Parathyroid adenoma (tissue), 2 donors: Measurements from ENCODE around the gene FZR1.

Source experiments
- H2AFZ ChIP-seq: fragments of 300-600 bp; sonication (generic); one replicate; pipeline ENCODE4 v1.7.0; 2017; ENCODE audit warnings: antibody characterized with exemption, mild to moderate bottlenecking
- H3K27ac ChIP-seq: fragments of 300-600 bp; sonication (generic); one replicate; pipeline ENCODE4 v1.7.0; 2017
- H3K27me3 ChIP-seq: fragments of 300-600 bp; sonication (generic); one replicate; pipeline ENCODE4 v1.7.0; 2017; ENCODE audit warnings: low read length; ENCODE audit not compliant: control insufficient read depth, insufficient read depth
- H3K36me3 ChIP-seq: fragments of 300-600 bp; sonication (generic); one replicate; pipeline ENCODE4 v1.7.0; 2017; ENCODE audit warnings: low read length; ENCODE audit not compliant: control insufficient read depth, insufficient read depth
- H3K4me1 ChIP-seq: fragments of 300-600 bp; sonication (generic); one replicate; pipeline ENCODE4 v1.7.0; 2017; ENCODE audit warnings: control low read depth
- H3K4me2 ChIP-seq: fragments of 300-600 bp; sonication (generic); one replicate; pipeline ENCODE4 v1.7.0; 2017; ENCODE audit warnings: low read length
- H3K4me3 ChIP-seq: fragments of 300-600 bp; sonication (generic); one replicate; pipeline ENCODE4 v1.7.0; 2017; ENCODE audit warnings: low read depth, low read length
- H3K79me2 ChIP-seq: fragments of 300-600 bp; sonication (generic); one replicate; pipeline ENCODE4 v1.7.0; 2017; ENCODE audit warnings: control low read depth
- H3K9ac ChIP-seq: fragments of 300-600 bp; sonication (generic); one replicate; pipeline ENCODE4 v1.7.0; 2017; ENCODE audit warnings: mild to moderate bottlenecking
- H3K9me3 ChIP-seq: fragments of 300-600 bp; sonication (generic); one replicate; pipeline ENCODE4 v1.7.0; 2017; ENCODE audit warnings: low read length; ENCODE audit not compliant: control insufficient read depth
- TF ChIP-seq, protein P1 (sequence below): fragments of 300-600 bp; sonication (generic); IDR thresholded peaks from one replicate; pipeline ENCODE4 v1.7.0; 2017; ENCODE audit warnings: antibody characterized with exemption, mild to moderate bottlenecking
- donor health status: primary hyperparathyroidism.

Gene FZR1

DNA sequence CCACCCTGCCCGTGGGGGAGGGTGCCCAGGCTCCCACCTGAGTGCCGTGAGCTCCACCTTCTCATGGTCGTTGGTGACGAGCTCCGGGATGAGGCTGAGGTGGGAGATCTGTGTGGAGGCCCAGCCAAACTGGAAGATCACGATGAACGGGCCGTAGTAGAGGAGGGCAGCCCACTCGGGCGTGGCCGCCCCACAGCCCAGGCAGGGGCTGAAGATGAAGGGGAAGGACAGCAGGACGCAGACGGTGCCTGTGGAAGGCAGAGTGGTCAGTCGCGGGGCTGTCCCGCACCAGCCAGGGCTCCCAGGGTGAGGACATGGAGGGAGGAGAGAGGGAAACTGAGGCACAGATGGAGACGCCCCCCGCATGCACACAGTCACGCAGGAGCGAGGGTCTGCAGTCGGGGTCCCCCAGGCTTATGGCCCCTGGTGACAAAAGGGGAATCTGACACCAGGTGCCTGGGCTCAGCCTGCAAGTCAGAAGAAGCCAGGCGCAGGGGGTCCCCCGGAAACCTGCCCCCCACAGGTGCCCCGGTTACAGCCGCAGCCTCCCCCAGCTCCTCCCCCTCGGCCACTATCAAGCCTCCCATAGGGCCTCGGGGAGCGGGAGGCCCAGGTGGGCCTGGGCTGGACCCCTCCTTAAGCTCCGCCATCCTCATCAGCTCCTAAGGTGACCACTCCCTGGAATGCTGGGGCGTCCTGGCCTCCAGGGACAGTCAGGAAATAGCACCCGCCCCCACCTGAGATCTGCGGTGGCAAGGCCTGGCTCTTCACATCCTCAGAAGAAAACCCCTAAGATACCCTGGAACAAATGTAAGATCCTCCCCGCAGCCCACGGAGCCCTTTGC, 45.1 kb downstream of the FZR1 start:
- H3K36me3 ChIP-seq, result no peaks in the 10 kb centered on the region
- H3K4me3 ChIP-seq, result no peak overlapping the region
- no peak overlapping the region for H3K4me2 ChIP-seq
- peaks cover 2% of the 10 kb centered on the region for H3K79me2 ChIP-seq
- no peaks in the 10 kb centered on the region for H3K27me3 ChIP-seq
- TF ChIP-seq, protein P1, sequence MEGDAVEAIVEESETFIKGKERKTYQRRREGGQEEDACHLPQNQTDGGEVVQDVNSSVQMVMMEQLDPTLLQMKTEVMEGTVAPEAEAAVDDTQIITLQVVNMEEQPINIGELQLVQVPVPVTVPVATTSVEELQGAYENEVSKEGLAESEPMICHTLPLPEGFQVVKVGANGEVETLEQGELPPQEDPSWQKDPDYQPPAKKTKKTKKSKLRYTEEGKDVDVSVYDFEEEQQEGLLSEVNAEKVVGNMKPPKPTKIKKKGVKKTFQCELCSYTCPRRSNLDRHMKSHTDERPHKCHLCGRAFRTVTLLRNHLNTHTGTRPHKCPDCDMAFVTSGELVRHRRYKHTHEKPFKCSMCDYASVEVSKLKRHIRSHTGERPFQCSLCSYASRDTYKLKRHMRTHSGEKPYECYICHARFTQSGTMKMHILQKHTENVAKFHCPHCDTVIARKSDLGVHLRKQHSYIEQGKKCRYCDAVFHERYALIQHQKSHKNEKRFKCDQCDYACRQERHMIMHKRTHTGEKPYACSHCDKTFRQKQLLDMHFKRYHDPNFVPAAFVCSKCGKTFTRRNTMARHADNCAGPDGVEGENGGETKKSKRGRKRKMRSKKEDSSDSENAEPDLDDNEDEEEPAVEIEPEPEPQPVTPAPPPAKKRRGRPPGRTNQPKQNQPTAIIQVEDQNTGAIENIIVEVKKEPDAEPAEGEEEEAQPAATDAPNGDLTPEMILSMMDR, result no peak
- H3K4me1 ChIP-seq, result peaks cover 3% of the 10 kb centered on the region
- no peak overlapping the region for H3K27ac ChIP-seq
- H2AFZ ChIP-seq, result no peak overlapping the region
- no peak overlapping the region for H3K9ac ChIP-seq
- no peaks in the 10 kb centered on the region for H3K9me3 ChIP-seq

- no peak overlapping the region for H2AFZ ChIP-seq
- no peak overlapping the region for H3K4me2 ChIP-seq
- H3K27me3 ChIP-seq, result no peaks in the 10 kb centered on the region
- H3K4me3 ChIP-seq, result no peak overlapping the region
- peaks cover 6% of the 10 kb centered on the region for H3K4me1 ChIP-seq
- TF ChIP-seq, protein P1, result no peak
- H3K9ac ChIP-seq, result no peak overlapping the region
- H3K27ac ChIP-seq, result no peak overlapping the region
- no peaks in the 10 kb centered on the region for H3K9me3 ChIP-seq
- no peaks in the 10 kb centered on the region for H3K36me3 ChIP-seq
- peaks cover 4% of the 10 kb centered on the region for H3K79me2 ChIP-seq
Measured at GRCh38 chr19:3551792-3552095, 45.6 kb downstream of the FZR1 start.

GRCh38 chr19:3554254-3555083, 48.4 kb downstream of the FZR1 start:
- Histone ChIP-seq H3K4me3 (no peak overlapping the region), H3K4me1 (peaks cover 6% of the 10 kb centered on the region), H2AFZ (no peak overlapping the region), H3K27ac (no peak overlapping the region), H3K79me2 (peaks cover 7% of the 10 kb centered on the region), H3K27me3 (no peaks in the 10 kb centered on the region), H3K4me2 (no peak overlapping the region), H3K9me3 (no peaks in the 10 kb centered on the region), H3K9ac (no peak overlapping the region), H3K36me3 (no peaks in the 10 kb centered on the region)
- TF ChIP-seq, protein P1, result no peak

- H3K4me2 ChIP-seq, result peak overlapping the region; percentile 71
- H3K4me3 ChIP-seq, result peak overlapping the region; percentile 87
- H3K79me2 ChIP-seq, result peaks cover 7% of the 10 kb centered on the region
- H3K9me3 ChIP-seq, result no peaks in the 10 kb centered on the region
- no peak overlapping the region for H3K27ac ChIP-seq
- H3K27me3 ChIP-seq, result no peaks in the 10 kb centered on the region
- TF ChIP-seq, protein P1, result no peak
- H2AFZ ChIP-seq, result no peak overlapping the region
- no peak overlapping the region for H3K9ac ChIP-seq
- H3K36me3 ChIP-seq, result no peaks in the 10 kb centered on the region
- peaks cover 6% of the 10 kb centered on the region for H3K4me1 ChIP-seq
Measured at GRCh38 chr19:3555653-3556422, 49.7 kb downstream of the FZR1 start.
